Fibroblast of mammary gland (primary cell): ENCODE data around the gene ENDOG.

Source experiments
- DNase-seq: peaks from one replicate; pipeline ENCODE4 v3.0.0-alpha.2; 2010; ENCODE audit warnings: low read depth
- H3K4me3 ChIP-seq: 2 replicates; pipeline ENCODE4 v1.5.1; 2011; ENCODE audit warnings: low read depth, mild to moderate bottlenecking, low read length, moderate library complexity; ENCODE audit not compliant: control insufficient read depth
- CTCF ChIP-seq: conservative IDR thresholded peaks from 2 replicates; pipeline ENCODE4 v1.5.1; 2011; ENCODE audit warnings: low read depth, low read length, inconsistent platforms; ENCODE audit not compliant: control insufficient read depth, insufficient read depth

ENDOG gene

GRCh38 chr9:128810873-128811272, 7.4 kb upstream of the ENDOG start:
- DNase-seq: no peak
- TF ChIP-seq CTCF: no peak
- H3K4me3 ChIP-seq: no peak overlapping the region

GRCh38 chr9:128818839-128819715, 777 bp downstream of the ENDOG start:
- DNase-seq: no peak
- TF ChIP-seq CTCF: no peak
- H3K4me3 ChIP-seq: peak overlapping the region; percentile 62

- no peak for TF ChIP-seq CTCF
- no peak overlapping the region for H3K4me3 ChIP-seq
- peak; percentile 13 for DNase-seq
Measured at GRCh38 chr9:128819716-128820664, 1.7 kb downstream of the ENDOG start.

DNA sequence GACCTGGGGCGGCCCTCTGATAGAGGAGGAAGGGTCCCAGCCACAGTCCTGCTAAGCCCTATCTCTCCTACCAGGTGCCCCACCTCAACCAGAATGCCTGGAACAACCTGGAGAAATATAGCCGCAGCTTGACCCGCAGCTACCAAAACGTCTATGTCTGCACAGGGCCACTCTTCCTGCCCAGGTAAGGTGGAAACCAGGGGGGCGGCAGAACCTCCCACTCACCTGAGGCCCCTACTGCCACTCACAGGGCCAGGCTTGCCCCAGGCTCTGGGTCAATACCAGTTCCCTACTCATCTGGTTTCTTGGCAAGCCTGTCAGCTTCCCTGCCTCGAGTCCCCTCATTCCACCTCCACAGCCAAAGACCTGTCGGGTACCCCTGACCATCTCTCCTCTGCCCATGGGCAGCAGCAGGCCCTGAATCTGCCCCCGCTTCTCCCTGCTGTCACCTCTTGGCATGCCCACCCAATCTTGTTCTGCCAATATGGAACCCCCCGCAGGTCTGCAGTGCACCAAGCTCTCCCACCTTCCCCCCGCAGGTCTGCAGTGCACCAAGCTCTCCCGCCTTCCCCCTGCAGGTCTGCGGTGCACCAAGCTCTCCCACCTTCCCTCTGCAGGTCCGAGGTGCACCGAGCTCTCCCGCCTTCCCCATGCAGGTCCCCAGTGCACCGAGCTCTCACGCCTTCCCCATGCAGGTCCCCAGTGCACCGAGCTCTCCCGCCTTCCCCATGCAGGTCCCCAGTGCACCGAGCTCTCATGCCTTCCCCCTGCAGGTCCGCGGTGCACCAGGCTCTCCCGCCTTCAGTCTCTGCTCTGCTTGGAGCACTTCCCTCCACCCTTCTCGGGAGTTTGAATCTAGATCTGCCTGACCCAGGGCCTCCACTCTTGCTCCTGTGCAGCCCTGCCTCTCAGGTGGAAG, 2.6 kb downstream of the ENDOG start:
- no peak for DNase-seq
- TF ChIP-seq CTCF: no peak
- no peak overlapping the region for H3K4me3 ChIP-seq

- DNase-seq: no peak
- no peak overlapping the region for H3K4me3 ChIP-seq
- no peak for TF ChIP-seq CTCF
Measured at GRCh38 chr9:128821584-128822406, 3.5 kb downstream of the ENDOG start.
